ENCODE data around the gene ACMSD.
"Not testable (repeated sequence)": the region's sequence is repeated elsewhere in the genome, so short reads cannot be mapped to it uniquely, and the experiment has no call there.

ACMSD gene

DNA sequence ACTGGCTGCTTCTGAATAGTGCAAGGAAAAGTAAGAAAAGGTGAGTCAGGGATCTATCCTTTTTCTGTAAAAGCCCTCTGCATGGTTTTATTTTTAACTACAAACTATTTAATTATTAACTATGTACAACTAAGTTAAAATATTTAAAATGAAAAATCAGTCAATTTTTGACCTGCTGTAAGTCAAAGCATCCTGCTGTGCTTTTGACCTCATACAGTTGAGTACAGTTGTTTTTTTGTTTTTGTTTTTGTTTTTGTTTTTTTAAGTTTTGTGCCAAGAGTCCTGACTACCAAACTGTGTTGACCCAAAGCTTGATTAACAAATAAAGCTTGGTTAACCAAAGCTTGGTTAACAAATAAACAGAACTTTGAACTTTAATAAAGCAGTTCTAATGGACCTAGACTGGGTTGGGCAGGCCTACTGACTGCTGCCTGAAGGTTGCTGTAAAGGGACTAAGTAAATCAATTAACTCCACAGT lies at the start of gene ACMSD:
ACMSD (plus strand) TSS at position 474 of the 478 bp plus-strand sequence. CDS start 67 bp downstream, outside the sequence.
- no peak for DNase-seq

DNA sequence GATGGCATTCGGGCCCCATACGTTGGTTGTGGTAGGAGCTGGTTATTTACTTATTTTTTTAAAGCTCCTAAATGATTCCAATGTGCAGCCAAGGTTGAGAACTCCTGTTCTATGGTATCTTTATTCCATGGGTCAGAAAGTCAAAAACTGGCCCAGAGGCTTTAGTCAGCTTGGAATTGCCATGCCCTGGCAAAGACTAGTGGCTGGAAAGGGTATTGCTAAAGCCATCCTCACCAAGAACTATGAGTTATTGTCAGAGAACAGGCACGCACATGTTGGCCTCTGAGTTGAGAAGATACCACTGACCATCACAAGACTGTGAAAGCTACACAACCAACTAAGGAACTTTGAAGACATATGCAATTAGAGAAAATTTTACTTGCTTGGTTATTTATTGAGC lies 47.9 kb upstream of the ACMSD start:
- no peak for DNase-seq

DNA sequence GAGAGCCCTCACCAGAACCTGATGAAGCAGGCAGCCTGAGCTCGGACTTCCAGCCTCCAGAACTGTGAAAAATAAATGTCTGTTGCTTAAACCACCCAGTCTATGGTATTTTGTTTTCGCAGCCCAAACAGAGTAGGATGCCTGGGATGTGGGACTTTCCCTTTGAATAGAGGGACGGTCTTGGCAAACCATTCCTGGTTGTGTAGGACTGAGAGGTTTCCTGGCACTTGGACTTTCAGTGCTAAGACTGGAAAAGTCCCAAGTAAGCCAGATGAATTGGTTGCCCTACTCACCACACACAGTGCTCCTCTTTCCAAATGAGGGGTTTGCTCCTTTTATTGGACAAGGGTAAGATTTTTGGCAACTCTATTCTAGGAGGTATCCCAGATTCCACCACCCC lies 46.8 kb upstream of the ACMSD start:
- DNase-seq, result no peak

DNA sequence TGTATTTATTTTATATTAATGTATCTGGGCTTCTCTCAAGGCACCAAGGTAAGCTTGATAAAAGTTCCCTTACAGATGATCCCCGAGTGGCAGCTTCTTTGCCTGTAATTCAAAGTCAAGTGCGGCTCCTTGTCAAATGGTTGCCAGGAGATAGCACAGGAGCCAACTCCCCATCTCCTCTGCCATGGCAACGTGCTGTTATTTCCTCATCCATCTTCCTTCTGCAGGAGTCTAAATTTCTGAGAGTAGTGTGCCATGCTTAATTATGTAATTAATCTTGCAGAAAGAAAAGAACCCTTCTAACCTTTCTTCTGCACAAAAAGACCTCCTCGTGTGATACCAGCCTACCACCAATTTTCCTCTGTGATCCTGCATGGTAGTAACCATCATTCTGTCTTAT lies 46.2 kb upstream of the ACMSD start:
- no peak for DNase-seq

DNA sequence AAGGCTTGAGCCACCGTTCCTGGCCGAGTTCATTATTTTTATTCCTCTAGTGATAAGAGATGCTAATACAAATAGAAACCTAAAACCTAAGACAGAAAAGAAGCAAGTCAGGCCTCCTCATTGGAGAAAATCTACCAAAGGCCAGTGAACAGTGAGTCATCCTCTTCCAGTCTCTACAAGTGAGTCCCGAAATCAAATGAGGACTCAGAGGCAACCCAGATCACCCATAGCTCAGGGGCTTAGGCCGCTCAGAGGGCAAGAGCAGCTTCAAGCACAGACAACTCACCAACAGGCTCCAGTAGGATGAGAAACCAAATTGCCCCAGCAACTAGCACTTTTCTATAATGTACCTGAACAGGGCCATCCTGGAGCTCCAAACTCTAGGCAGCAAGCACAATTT lies 42.7 kb upstream of the ACMSD start:
- DNase-seq, result no peak

DNA sequence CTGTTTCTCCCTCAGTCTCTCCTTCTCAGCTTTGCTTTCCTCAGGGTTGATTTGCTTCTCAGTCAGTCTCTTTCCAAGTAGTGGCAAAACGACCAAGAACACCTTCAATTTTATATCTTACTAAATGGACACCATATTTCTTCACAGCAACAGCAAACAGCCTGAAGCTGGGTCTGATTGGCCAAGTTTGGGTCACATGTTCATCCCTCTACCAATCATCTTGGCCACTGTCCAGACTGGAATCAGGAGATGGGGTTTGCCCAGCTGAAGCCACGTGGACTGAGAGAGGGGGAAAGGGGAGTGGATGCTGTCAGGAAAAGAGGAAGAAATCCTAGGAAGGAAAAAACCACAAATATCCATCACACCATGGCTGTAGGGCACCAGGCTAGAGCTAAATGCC lies 42.0 kb upstream of the ACMSD start:
- no peak for DNase-seq

DNA sequence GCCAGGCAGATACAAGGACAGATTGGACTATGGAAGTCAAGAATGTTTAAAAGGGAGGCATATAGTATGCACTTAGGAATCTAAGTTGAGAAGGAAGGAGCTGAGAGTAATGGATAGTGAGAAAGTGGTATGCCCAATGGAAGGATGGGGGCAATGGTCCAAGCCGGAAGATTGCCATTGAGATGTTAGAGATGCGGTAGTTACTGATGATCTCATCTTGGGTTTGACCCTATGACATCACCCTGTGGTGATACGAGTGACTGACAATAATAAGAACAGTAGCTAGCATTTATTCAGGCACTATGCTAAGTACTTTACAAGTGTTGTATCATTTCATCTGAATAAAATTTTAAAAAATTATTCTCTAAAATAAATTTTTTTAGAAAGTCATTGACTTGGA lies 38.5 kb upstream of the ACMSD start:
- DNase-seq, result no peak

DNA sequence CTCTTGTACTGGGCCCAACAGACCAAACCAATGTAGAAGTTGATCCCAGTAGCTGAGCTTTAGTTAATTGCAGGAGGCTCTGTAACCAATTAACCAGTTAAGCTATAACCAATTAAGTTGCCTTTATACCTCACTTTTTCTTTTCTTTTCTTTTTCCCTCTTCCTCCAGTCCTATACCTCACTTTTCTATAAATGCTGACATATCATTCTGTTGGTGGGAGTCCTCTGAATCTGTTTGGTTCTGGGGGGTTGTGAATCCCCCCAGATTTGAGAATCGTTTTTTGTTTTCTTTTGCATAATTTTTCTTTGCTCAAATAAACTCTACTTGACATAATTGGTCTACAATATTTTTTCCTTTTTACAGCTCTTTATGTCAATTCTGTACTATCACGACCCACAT lies 38.1 kb upstream of the ACMSD start:
- DNase-seq, result no peak

DNA sequence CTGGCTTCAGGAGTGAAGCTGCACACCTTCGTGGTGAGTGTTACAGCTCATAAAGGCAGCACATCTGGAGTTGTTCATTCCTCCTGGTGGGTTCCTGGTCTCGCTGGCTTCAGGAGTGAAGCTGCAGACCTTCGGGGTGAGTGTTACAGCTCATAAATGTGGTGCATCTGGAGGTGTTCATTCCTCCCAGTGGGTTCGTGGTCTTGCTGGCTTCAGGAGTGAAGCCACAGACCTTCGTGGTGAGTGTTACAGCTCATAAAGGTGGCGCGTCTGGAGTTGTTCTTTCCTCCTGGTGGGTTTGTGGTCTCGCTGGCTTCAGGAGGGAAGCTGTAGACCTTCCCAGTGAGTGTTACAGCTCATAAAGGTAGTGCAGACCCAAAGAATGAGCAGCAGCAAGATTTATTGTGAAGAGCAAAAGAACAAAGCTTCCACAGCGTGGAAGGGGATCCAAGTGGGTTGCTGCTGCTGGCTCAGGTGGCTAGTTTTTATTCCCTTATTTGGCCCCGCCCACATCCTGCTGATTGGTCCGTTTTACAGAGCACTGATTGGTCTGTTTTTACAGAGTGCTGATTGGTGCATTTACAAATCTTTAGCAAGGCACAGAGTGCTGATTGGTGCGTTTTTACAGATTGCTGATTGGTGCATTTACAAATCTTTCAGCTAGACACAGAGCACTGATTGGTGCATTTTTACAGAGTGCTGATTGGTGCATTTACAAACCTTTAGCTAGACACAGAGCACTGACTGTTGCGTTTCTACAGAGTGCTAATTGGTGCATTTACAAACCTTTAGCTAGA lies 34.6 kb upstream of the ACMSD start:
- not testable (repeated sequence) for DNase-seq

DNA sequence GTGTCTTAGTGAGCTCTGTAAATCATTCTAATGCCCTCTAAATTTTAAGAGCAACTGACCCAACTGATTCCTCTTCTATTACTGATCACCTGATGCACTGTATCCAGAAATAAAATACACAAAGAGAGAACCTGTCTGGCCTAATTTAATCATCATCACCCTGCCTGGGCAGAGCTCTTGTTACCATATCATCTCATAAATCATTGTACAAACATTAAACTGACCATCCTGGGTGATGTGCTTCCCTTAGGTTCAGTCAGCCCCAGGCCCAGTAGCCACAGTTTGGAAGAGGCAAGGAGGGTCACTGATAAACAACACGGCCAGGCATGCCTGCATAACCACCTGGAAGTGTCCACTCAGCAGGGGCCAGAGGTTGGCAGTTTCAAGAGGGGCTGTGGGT lies 22.7 kb upstream of the ACMSD start:
- no peak for DNase-seq

DNA sequence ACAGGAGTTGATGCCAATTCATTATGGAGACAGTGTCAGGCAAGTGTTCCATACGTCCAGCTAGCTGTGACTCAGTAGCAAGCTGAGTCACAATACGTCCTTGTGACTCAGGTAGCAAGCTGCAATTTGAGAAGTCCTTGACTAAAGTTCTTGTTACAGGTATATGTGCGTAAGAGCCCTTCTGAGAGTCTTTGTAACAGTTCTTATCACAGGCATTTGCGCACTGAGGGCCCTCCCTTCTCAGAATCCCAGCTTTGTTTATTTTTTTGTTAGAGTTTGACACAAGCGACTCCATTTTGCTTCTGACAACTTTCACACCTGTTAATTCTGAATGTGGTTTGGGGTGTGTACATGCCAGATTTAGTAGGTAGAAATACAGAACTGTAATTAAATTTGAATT lies 20.1 kb upstream of the ACMSD start:
- DNase-seq, result no peak

DNA sequence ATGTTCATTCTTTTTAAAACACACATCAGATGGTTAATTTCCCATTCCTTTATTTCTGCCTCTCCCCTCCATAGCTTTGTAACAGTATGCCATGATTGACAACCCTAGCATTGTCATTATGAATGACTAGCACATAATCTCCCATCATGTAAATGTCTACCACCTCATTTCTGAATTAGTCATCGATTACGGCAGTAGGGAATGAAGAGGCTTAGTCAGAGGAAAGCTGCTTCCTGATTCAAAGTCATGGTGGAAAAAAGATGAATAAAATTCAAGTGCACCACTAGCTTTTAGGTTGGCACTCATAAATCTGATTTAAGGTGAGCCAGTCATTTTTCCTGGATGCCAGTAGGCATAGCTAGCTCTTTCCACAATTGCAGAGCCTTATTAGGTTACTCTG lies 19.1 kb upstream of the ACMSD start:
- DNase-seq, result no peak

DNA sequence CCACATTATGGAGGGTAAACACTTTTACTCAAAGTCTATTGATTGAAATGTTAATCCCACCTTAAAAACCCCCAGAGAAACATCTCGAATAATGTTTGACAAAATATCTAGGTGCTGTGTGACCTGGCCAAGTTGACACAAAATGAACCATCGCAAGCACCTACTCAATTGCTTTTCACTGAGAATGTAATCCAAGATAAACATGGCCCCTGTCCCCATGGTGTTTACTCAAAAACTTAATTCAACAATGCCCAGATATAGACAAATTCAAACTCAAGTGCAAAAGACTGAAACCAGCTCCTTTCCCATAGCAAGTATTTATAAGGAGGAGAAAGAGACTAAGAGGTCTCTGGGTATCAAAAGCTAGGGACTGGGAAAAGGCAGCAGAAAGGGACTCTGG lies 15.0 kb upstream of the ACMSD start:
- DNase-seq, result no peak

DNA sequence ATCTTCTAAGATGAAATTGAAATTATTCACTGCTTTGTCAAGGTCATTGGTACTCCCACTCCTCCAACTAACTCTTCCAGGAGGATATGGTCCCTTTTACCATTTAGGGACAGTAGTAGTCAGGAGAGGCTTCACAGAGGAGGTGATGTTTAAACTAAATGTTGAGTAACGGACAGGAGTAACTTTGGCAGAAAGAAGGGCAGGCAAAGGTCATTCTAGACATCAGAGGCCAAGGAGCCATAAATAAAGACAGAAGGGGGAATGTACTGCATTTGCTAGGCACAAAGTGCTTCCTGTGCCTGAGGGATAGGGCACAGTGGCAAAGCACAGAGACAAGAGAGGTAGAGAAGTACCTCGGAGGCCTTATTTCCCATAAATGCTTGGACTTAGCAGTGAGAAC lies 14.6 kb upstream of the ACMSD start:
- DNase-seq, result no peak

DNA sequence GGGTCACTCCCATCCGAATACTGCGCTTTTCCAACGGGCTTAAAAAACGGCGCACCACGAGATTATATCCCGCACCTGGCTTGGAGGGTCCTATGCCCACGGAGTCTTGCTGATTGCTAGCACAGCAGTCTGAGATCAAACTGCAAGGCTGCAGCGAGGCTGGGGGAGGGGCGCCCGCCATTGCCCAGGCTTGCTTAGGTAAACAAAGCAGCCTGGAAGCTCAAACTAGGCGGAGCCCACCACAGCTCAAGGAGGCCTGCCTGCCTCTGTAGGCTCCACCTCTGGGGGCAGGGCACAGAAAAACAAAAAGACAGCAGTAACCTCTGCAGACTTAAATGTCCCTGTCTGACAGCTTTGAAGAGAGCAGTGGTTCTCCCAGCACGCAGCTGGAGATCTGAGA lies 12.7 kb upstream of the ACMSD start:
- not testable (repeated sequence) for DNase-seq

DNA sequence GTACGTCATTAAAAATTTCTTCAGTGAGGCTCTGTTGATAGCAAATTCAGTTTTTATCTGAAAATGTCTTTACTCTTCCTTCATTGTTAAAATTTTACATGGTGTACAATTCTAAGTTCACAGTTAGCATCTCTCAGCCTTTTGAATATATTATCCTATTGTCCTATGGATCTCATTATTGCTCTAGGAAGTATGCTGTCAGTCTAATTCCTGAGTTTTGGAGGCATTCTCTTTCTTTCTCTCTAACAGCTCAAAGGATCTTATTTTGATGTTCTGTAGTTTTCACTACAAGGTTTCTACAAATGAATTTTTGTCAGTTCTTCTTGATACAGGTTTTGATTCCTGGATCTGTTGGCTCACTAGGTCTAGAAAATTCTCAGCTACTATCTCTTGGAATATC lies 2.9 kb upstream of the ACMSD start:
- DNase-seq, result no peak

DNA sequence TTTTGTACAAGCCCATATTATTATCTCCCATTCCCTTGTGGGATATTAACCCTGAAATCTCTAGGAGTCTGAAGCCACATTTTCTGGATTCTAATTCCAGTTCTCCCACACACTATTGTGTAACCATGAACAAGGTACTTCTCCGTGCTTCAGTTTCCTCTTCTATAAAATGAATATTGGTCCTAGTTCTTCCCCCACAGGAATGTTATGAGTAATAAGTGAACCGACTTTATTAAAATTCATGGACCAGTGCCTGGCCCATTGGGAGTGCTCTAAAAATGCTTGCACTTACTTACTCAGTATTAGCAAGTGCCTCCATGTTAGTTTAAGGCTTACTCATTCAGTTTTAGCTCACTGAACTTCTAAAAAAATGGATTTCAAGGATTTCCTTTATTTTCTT lies 1.4 kb upstream of the ACMSD start:
- DNase-seq, result no peak

DNA sequence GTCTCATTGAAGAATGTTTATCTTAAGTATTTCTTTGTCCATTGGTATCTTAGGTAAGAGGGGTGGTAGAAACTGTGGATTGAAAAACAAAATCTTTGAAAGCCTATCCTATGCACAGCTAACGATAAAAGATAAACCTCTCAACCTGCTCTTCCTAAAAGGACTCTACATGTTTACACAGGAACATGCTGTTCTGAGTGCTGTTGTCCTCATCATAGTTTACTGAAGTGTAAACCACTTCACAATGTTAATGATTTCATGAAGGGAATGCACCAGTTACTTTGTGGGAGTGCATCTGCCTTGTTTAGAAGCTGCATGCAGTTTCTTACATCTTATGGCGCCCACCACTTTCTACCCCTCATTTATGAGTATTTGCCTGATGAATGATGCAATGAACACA lies 1.2 kb downstream of the ACMSD start:
- DNase-seq, result no peak

DNA sequence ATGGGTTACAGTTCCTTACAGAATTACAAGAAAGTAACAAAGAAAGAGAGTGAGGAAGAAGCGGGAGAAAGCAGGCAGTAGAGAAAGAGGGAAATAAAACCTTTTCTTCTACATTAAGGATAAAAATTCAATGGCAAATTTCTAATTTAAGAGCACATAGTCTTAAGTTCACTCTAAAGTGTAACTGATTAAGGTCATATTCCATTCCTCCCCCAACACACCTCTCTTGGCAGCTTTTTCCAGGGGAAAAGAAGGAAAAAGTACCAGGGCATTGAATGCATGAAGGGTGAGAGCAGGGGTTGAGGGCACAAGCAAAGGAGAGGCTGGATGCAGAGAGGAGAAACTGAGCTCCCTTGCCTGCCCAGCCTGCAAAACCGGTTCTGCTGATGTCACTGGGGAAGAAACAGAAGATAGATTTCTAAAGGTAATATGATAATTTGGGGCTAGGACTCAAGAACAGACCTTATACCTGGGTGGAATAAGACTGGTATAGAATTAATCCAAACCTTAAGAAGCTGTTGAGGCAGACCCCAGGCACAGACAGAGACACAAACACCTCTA lies 4.6 kb downstream of the ACMSD start:
- DNase-seq, result no peak

DNA sequence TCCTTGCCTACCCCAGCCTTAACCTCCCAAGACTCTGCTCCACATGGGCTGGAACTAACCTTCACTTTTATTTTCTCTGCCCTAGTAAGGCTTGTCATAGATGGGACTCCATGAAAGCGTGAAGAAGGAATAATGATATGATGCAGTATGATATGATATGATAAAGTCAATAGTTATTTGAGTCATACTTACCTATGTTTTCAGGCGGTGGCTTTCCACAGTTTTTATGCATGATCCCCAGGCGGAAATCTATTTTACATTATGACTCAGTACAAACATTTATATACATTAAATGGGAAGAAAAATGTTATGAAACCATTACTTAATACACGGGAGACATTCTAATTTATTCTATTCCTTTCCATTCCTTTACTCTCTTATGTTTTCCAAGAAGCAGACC lies 5.6 kb downstream of the ACMSD start:
- no peak for DNase-seq

DNA sequence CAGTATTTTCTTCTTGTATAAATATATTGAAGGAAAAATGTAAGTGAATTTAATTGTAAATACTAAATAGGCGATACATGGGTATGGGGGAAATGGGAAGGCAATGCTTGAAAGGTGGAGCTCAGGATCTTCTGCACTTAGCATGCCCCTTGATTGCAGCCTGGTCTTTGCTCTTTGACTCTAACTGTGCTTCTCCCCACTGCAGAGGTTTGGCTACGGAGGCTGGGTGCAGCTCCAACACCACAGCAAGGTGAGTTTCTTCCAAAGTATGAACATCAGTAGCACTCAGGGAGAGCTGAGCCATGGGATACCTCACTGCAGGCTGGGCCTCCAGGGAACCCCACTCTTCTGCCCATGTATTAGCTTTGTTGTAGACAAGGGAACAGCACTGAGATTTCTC lies 6.6 kb downstream of the ACMSD start:
- no peak for DNase-seq

DNA sequence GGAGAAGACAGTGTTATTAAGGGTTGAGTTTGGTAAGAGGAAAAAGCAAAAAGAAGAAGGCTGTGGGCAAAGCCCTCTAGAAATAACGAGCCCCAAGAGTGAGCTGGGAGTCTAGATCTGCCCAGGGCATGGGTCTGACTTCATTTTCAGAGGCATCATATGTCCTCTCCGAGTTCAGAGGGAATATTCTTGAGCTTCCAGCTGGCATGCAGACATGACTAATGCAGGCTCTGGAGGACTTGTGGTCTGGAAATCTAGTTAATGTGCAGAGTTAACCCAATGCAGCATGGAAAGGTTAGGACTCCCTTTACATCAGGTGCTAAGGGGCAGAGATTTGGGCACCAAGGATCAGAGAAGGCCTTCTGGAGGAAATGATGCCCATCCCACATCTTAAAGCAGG lies 7.3 kb downstream of the ACMSD start:
- no peak for DNase-seq

DNA sequence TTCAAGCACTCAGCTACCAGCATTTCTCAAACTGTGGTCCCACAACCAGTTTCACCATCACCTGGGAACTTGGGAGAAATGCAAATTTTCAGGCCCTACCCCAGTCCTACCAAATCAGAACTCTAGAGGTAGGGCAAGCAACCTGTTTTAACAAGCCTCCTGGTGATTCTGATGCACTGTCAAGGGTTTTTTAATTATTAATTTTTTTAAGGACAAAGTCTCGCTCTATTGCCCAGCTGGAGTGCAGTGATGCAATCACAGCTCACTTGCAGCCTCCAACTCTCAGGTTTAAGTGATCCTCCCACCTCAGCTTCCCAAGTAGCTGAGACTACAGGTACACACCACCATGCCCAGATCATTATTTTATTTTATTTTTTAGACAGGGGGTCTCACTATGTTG lies 7.8 kb downstream of the ACMSD start:
- no peak for DNase-seq

DNA sequence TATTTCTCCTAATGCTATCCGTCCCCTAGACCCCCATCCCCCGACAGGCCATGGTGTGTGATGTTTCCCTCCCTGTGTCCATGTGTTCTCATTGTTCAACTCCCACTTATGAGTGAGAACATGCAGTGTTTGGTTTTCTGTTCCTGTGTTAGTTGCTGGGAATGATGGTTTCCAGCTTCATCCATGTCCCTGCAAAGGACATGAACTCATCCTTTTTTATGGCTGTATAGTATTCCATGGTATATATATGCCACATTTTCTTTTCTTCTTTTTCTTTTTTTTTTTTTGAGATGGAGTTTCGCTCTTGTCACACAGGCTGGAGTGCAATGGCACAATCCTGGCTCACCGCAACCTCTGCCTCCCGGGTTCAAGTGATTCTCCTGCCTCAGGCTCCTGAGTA lies 9.2 kb downstream of the ACMSD start:
- DNase-seq, result not testable (repeated sequence)

DNA sequence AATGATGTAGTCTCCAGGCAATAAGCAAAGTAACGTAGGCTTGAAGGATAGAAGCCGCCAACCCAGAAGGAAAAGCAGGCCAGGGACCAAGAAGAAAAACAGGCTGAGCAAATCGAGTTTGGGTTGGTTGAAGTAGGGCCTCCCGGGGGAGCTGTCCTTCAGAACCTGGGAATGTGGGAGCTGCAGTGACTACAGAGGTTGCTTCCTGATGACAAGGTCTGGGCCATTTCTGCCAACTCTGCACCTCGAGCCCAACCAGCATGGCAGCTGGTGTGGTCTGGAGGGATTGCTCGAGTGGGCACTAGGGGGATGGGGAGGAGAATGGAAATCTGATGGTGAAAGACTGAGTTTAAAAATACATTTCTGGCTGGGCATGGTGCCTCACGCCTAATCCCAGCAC lies 14.1 kb downstream of the ACMSD start:
- no peak for DNase-seq

Measured in stimulated activated CD4-positive, alpha-beta T cell treated with anti-CD3 and anti-CD28 coated beads, Interleukin-4, amount 100 ng/mL, for 4 hours (primary cell).